ENCODE data around the gene ARHGEF28. TPM values are rescaled to one million over a fixed set of nuclear protein-coding genes. Genes with fewer than 3 reads are reported as not detected.

ARHGEF28 gene
- total RNA-seq, 2 experiments from 2014 or later, result not detected

DNA sequence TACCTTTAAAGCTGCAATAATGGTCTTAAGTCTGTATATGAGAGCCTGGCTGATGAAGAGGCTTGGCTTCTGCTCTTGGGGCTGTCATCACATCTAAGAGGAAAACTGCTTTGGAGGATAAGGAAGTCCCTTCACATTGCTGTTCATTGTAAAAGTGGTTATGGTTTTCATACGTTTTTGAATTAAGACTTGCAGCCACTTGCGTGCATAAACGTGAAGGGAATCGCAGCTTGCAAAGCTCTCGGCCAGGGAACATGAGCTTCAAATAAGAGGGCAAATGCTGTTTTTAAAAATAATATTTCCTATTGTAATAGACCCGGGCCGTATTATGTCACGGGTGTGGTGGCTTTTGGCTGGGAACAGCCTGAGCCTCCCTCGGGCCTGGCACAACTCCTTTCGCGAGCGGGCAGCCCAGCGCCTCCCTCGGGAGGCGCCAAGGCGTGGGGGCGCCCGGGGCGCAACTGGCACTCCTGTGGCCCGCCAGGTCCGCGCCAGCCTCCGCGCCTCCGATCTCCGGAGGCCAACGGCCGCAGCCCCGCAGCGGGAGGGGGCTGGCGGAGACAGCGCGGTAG is 538 bp upstream of the ARHGEF28 start:
- ChIA-PET POLR2A (interaction anchor here (0.6 kb wide), 1 partner anchor 1683 kb away, joined by 5 read pairs; no protein-coding TSS in a partner anchor), CTCF (ENCODE audit: unreplicated experiment) (no interaction called here)
- H4K20me1 ChIP-seq (ENCODE audit: insufficient read depth, low read length), result no peaks in the 10 kb centered on the region

GRCh38 chr5:73626814-73627313 is 868 bp downstream of the ARHGEF28 start:
- POLR2A ChIA-PET, result no interaction called here
- Histone ChIP-seq H3K4me3 (ENCODE audit: low read depth, low read length, poor library complexity, severe bottlenecking) (no peak overlapping the region), H3K27ac (ENCODE audit: low read depth, low read length, poor library complexity, severe bottlenecking) (no peak overlapping the region), H3K4me1 (ENCODE audit: insufficient read depth, low read length, poor library complexity, severe bottlenecking) (no peaks in the 10 kb centered on the region), H3K4me2 (ENCODE audit: low read length) (no peak overlapping the region), H3K79me2 (ENCODE audit: insufficient read depth, low read depth, low read length) (no peaks in the 10 kb centered on the region), H3K36me3 (ENCODE audit: insufficient read depth, low read length) (no peaks in the 10 kb centered on the region), H3K9me3 (ENCODE audit: low read length) (no peaks in the 10 kb centered on the region), H3K9me2 (ENCODE audit: insufficient read depth, low read length) (no peaks in the 10 kb centered on the region), H4K20me1 (ENCODE audit: insufficient read depth, low read length) (no peaks in the 10 kb centered on the region), H2AFZ (ENCODE audit: low read length) (no peak overlapping the region)
- BruUV-seq (replicated peaks), result no TSS peak
- DNase-seq (ENCODE audit: low spot score), result no peak
- CTCF ChIA-PET (ENCODE audit: unreplicated experiment), result no interaction called here
- no peak for TF ChIP-seq EZH2phosphoT487 (IDR thresholded peaks at IDR 0.05; ENCODE audit: borderline replicate concordance, low read depth, low read length)
- TF ChIP-seq, protein P1, sequence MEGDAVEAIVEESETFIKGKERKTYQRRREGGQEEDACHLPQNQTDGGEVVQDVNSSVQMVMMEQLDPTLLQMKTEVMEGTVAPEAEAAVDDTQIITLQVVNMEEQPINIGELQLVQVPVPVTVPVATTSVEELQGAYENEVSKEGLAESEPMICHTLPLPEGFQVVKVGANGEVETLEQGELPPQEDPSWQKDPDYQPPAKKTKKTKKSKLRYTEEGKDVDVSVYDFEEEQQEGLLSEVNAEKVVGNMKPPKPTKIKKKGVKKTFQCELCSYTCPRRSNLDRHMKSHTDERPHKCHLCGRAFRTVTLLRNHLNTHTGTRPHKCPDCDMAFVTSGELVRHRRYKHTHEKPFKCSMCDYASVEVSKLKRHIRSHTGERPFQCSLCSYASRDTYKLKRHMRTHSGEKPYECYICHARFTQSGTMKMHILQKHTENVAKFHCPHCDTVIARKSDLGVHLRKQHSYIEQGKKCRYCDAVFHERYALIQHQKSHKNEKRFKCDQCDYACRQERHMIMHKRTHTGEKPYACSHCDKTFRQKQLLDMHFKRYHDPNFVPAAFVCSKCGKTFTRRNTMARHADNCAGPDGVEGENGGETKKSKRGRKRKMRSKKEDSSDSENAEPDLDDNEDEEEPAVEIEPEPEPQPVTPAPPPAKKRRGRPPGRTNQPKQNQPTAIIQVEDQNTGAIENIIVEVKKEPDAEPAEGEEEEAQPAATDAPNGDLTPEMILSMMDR (conservative IDR thresholded peaks at IDR 0.05; ENCODE audit: low read length), result no peak
- intact Hi-C loops (cut with micrococcal nuclease; ENCODE audit: unreplicated experiment), result no loop called here

More for the DNA sequence above, 538 bp upstream of the ARHGEF28 start:
- Histone ChIP-seq H3K9me2 (ENCODE audit: insufficient read depth, low read length) (no peaks in the 10 kb centered on the region), H3K9me3 (ENCODE audit: low read length) (no peaks in the 10 kb centered on the region), H3K79me2 (ENCODE audit: insufficient read depth, low read depth, low read length) (no peaks in the 10 kb centered on the region), H3K27ac (ENCODE audit: low read depth, low read length, poor library complexity, severe bottlenecking) (no peak overlapping the region), H3K4me2 (ENCODE audit: low read length) (no peak overlapping the region), H3K4me3 (ENCODE audit: low read depth, low read length, poor library complexity, severe bottlenecking) (no peak overlapping the region), H2AFZ (ENCODE audit: low read length) (no peak overlapping the region), H3K36me3 (ENCODE audit: insufficient read depth, low read length) (no peaks in the 10 kb centered on the region), H3K4me1 (ENCODE audit: insufficient read depth, low read length, poor library complexity, severe bottlenecking) (no peaks in the 10 kb centered on the region)
- DNase-seq (ENCODE audit: low spot score), result no peak
- no peak for TF ChIP-seq EZH2phosphoT487 (IDR thresholded peaks at IDR 0.05; ENCODE audit: borderline replicate concordance, low read depth, low read length)
- TF ChIP-seq, protein P1 (conservative IDR thresholded peaks at IDR 0.05; ENCODE audit: low read length), result no peak
- intact Hi-C loops (cut with micrococcal nuclease; ENCODE audit: unreplicated experiment), result no loop called here
- BruUV-seq (replicated peaks), result no TSS peak

DNA sequence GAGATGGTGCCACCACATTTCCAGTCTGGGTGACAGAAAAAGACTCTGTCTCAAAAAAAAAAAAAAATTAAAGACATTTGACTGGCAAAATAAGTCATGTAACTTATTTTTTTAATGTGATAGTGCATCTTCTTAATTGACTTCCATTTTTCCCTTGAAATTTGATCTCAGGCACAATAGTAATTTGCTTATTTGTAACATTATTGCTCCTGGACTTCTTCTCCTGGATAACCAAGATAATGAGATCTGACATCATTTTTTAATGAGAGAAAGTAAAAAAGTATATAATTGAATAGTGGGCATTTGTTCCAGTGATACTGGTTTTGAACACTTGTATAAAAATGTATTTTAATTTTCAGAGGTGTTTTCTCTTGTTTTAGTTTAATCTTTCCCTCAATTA is 3.5 kb downstream of the ARHGEF28 start:
- intact Hi-C loops (cut with micrococcal nuclease; ENCODE audit: unreplicated experiment), result no loop called here
- Histone ChIP-seq H3K36me3 (ENCODE audit: insufficient read depth, low read length) (no peaks in the 10 kb centered on the region), H3K4me1 (ENCODE audit: insufficient read depth, low read length, poor library complexity, severe bottlenecking) (no peaks in the 10 kb centered on the region), H4K20me1 (ENCODE audit: insufficient read depth, low read length) (no peaks in the 10 kb centered on the region), H3K9me2 (ENCODE audit: insufficient read depth, low read length) (no peaks in the 10 kb centered on the region), H3K9me3 (ENCODE audit: low read length) (no peaks in the 10 kb centered on the region), H3K27ac (ENCODE audit: low read depth, low read length, poor library complexity, severe bottlenecking) (no peak overlapping the region), H2AFZ (ENCODE audit: low read length) (no peak overlapping the region), H3K79me2 (ENCODE audit: insufficient read depth, low read depth, low read length) (no peaks in the 10 kb centered on the region), H3K4me3 (ENCODE audit: low read depth, low read length, poor library complexity, severe bottlenecking) (no peak overlapping the region), H3K4me2 (ENCODE audit: low read length) (no peak overlapping the region)
- no peak for DNase-seq (ENCODE audit: low spot score)
- no TSS peak for BruUV-seq (replicated peaks)
- no peak for TF ChIP-seq EZH2phosphoT487 (IDR thresholded peaks at IDR 0.05; ENCODE audit: borderline replicate concordance, low read depth, low read length)
- TF ChIP-seq, protein P1 (conservative IDR thresholded peaks at IDR 0.05; ENCODE audit: low read length), result no peak
- ChIA-PET POLR2A (no interaction called here), CTCF (ENCODE audit: unreplicated experiment) (no interaction called here)

Data from OCI-LY7 (cell line).